ENCODE results near the gene ADA.
"Not testable (repeated sequence)": the region's sequence is repeated elsewhere in the genome, so short reads cannot be mapped to it uniquely, and the experiment has no call there.

ADA gene

GRCh38 chr20:44678990-44679611 lies 27.6 kb upstream of the ADA start:
- DNase-seq (ENCODE audit: low read depth in 3 of 3): no peak

GRCh38 chr20:44678242-44678641 lies 26.7 kb upstream of the ADA start:
- DNase-seq (ENCODE audit: low read depth in 3 of 3): no peak

GRCh38 chr20:44672318-44672902 lies 20.9 kb upstream of the ADA start:
- not testable (repeated sequence) for DNase-seq (ENCODE audit: low read depth in 3 of 3)

- DNase-seq (ENCODE audit: low read depth in 3 of 3): peak; percentile 29 to 59 (median 53)
Measured at GRCh38 chr20:44671541-44671940, 20.0 kb upstream of the ADA start.

- DNase-seq (ENCODE audit: low read depth in 3 of 3): not testable (repeated sequence)
Measured at GRCh38 chr20:44670851-44671250, 19.4 kb upstream of the ADA start.

GRCh38 chr20:44666066-44666465 lies 14.6 kb upstream of the ADA start:
- DNase-seq (ENCODE audit: low read depth in 3 of 3): no peak

GRCh38 chr20:44664131-44664530 lies 12.6 kb upstream of the ADA start:
- no peak for DNase-seq (ENCODE audit: low read depth in 3 of 3)

- no peak for DNase-seq (ENCODE audit: low read depth in 3 of 3)
Measured at GRCh38 chr20:44662261-44662660, 10.8 kb upstream of the ADA start.

- DNase-seq (ENCODE audit: low read depth in 3 of 3): no peak
Measured at GRCh38 chr20:44660581-44660980, 9.1 kb upstream of the ADA start.

GRCh38 chr20:44659931-44660330 lies 8.4 kb upstream of the ADA start:
- no peak for DNase-seq (ENCODE audit: low read depth in 3 of 3)

GRCh38 chr20:44658810-44659209 lies 7.3 kb upstream of the ADA start:
- DNase-seq (ENCODE audit: low read depth in 3 of 3): no peak

GRCh38 chr20:44657875-44658274 lies 6.4 kb upstream of the ADA start:
- DNase-seq (ENCODE audit: low read depth in 3 of 3): no peak

GRCh38 chr20:44656448-44656847 lies 4.9 kb upstream of the ADA start:
- DNase-seq (ENCODE audit: low read depth in 3 of 3): no peak

GRCh38 chr20:44654210-44654609 lies 2.7 kb upstream of the ADA start:
- not testable (repeated sequence) for DNase-seq (ENCODE audit: low read depth in 3 of 3)

GRCh38 chr20:44653546-44653945 lies 2.0 kb upstream of the ADA start:
- no peak for DNase-seq (ENCODE audit: low read depth in 3 of 3)

GRCh38 chr20:44651434-44651683 lies 140 bp downstream of the ADA start:
- DNase-seq (ENCODE audit: low read depth in 3 of 3): no peak

GRCh38 chr20:44650771-44651433 lies 597 bp downstream of the ADA start:
- no peak for DNase-seq (ENCODE audit: low read depth in 3 of 3)

- DNase-seq (ENCODE audit: low read depth in 3 of 3): no peak
Measured at GRCh38 chr20:44649976-44650375, 1.5 kb downstream of the ADA start.

- no peak for DNase-seq (ENCODE audit: low read depth in 3 of 3)
Measured at GRCh38 chr20:44649126-44649525, 2.4 kb downstream of the ADA start.

- no peak for DNase-seq (ENCODE audit: low read depth in 3 of 3)
Measured at GRCh38 chr20:44648579-44648978, 2.9 kb downstream of the ADA start.

- DNase-seq (ENCODE audit: low read depth in 3 of 3): no peak
Measured at GRCh38 chr20:44648068-44648467, 3.4 kb downstream of the ADA start.

GRCh38 chr20:44646641-44647274 lies 4.7 kb downstream of the ADA start:
- no peak for DNase-seq (ENCODE audit: low read depth in 3 of 3)

- no peak for DNase-seq (ENCODE audit: low read depth in 3 of 3)
Measured at GRCh38 chr20:44646023-44646640, 5.4 kb downstream of the ADA start.

Data from stimulated activated CD4-positive, alpha-beta T cell treated with anti-CD3 and anti-CD28 coated beads, TNF-alpha, amount 100 ng/mL, for 4 hours (primary cell).